AG04450 (cell line): Measurements from ENCODE around the gene ZNF264. TPM values are rescaled to one million over a fixed set of nuclear protein-coding genes. Genes with fewer than 3 reads are reported as not detected.

Experiments
- CTCF ChIA-PET: fragments of 300-600, 350-600 bp; formaldehyde crosslinking; extraction: SDS; loops from one replicate; lab custom pipeline; 2022; ENCODE audit warnings: antibody characterized with exemption, inconsistent platforms; lab: Charles Lee
- POLR2A ChIA-PET: fragments of 350-600 bp; formaldehyde crosslinking; extraction: SDS; loops from one replicate; lab custom pipeline; 2021; ENCODE audit warnings: antibody characterized with exemption, inconsistent platforms; lab: Yijun Ruan, JAX
- DNase-seq: peaks from one replicate; pipeline ENCODE4 v3.0.0-alpha.2; 2011; ENCODE audit warnings: low read depth, low spot score
- H3K27ac ChIP-seq: one replicate; pipeline ENCODE4 v1.5.1; 2012; ENCODE audit warnings: low read depth, low read length, control low read depth
- H3K27me3 ChIP-seq: one replicate; pipeline ENCODE4 v1.6.0; 2012; ENCODE audit warnings: low read length; ENCODE audit not compliant: control insufficient read depth, insufficient read depth
- H3K4me3 ChIP-seq: 2 replicates; pipeline ENCODE4 v1.5.1; 2011; ENCODE audit warnings: mild to moderate bottlenecking, low read depth, low read length, control low read depth
- H3K9me3 ChIP-seq: 2 replicates; pipeline ENCODE4 v1.5.1; 2012; ENCODE audit warnings: low read length; ENCODE audit not compliant: control insufficient read depth, insufficient read depth
- polyA plus RNA-seq: library from polyadenylated mRNA; depleted of rRNA; stranded (reverse); fragments of >200 nt; gene quantifications from 2 replicates; pipeline ENCODE4 v1.2.3, GENCODE V29; 2011
- TF ChIP-seq, protein P1 (sequence below): IDR thresholded peaks from 2 replicates; pipeline ENCODE4 v1.5.1; 2011; ENCODE audit warnings: low read depth, low read length, control low read depth, inconsistent platforms

ZNF264 gene
- polyA plus RNA-seq, 1 experiment = 7.1 TPM

DNA sequence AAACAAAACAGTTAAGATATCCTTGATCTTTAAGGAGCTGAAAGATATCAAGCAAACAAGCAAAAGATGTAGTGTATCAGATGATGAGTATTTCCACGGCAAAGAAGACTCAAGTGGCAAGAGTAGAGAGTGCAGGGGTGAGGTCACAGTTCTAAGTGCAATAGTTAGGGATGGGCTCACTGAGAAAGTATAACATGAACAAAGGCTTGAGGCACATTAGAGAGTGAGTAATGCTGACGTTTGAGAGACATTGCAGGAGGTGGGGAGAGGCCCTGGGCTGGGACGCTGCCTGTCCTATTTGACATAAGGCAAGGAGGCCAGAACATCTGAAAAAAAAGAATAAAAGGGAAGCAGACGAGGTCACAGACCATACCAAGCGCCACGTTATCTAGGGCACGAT lies 25.5 kb upstream of the ZNF264 start:
- H3K9me3 ChIP-seq = peaks cover 14% of the 10 kb centered on the region
- DNase-seq = no peak
- no peak overlapping the region for H3K4me3 ChIP-seq
- H3K27me3 ChIP-seq = no peaks in the 10 kb centered on the region
- ChIA-PET CTCF (no interaction called here), POLR2A (no interaction called here)
- TF ChIP-seq, protein P1, sequence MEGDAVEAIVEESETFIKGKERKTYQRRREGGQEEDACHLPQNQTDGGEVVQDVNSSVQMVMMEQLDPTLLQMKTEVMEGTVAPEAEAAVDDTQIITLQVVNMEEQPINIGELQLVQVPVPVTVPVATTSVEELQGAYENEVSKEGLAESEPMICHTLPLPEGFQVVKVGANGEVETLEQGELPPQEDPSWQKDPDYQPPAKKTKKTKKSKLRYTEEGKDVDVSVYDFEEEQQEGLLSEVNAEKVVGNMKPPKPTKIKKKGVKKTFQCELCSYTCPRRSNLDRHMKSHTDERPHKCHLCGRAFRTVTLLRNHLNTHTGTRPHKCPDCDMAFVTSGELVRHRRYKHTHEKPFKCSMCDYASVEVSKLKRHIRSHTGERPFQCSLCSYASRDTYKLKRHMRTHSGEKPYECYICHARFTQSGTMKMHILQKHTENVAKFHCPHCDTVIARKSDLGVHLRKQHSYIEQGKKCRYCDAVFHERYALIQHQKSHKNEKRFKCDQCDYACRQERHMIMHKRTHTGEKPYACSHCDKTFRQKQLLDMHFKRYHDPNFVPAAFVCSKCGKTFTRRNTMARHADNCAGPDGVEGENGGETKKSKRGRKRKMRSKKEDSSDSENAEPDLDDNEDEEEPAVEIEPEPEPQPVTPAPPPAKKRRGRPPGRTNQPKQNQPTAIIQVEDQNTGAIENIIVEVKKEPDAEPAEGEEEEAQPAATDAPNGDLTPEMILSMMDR = no peak
- no peak overlapping the region for H3K27ac ChIP-seq

DNA sequence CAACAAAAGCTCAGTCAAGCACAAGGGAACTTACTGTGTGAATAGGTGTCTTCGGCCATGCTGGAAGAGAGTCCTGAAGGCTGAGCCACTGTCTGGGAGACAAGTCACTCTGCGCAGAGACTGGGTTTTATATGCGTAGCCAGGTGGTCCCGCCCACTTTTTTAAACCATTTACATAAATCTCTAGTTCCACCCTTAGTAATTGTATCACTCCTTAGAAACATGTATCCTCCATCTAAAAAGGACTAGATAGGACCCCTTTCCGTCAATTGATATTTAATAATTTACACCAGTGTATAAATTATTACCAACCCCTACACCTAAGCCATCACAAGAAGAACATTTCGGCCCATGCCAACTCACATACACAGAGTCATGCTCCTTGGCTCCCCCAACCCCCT lies 23.9 kb upstream of the ZNF264 start, which contains the start of gene DUXA:
Gene DUXA, minus strand, starts transcription at position 101 of the 400 bp plus-strand sequence. Its CDS starts 42 bp downstream, at position 59.
- Histone ChIP-seq H3K27me3 (no peaks in the 10 kb centered on the region), H3K27ac (no peak within 1 kb of the TSS), H3K9me3 (peaks cover 11% of the 10 kb centered on the region), H3K4me3 (no peak within 1 kb of the TSS)
- ChIA-PET CTCF (no interaction called here), POLR2A (no interaction called here)
- DNase-seq = no peak
- TF ChIP-seq, protein P1 = no peak

DNA sequence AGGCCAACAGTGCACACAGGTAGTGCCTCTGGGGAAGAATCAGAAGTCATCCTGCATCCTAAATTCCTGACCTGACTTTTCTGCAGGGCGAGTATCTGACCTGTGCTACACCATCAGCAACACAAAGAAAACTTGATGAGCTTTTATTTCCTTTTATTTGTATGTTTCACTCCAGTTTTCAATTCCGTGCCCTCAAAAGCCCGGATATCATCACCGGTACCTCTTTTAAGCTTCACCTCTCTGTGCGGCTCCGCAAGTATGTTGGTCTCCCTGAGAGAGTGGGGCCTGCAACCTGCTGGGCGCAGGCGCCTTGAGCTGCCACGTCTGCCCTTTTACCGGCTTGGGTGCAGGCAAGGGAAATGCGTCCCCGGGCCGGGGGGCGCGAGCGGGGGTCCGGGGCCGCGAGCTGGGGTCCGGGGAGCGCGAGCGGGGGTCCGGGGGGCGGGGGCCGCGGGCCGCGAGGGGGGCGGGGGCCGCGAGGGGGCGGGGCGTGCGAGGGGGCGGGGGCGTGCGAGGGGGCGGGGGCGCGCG lies 19.7 kb upstream of the ZNF264 start:
- ChIA-PET CTCF (no interaction called here), POLR2A (no interaction called here)
- Histone ChIP-seq H3K9me3 (peaks cover 2% of the 10 kb centered on the region; the same call in 1 of the 2 replicates), H3K4me3 (0 out of 2 replicates have a peak overlapping the region, but pooled peaks have one; percentile 25), H3K27me3 (no peaks in the 10 kb centered on the region), H3K27ac (no peak overlapping the region)
- DNase-seq = no peak
- TF ChIP-seq, protein P1 = no peak

DNA sequence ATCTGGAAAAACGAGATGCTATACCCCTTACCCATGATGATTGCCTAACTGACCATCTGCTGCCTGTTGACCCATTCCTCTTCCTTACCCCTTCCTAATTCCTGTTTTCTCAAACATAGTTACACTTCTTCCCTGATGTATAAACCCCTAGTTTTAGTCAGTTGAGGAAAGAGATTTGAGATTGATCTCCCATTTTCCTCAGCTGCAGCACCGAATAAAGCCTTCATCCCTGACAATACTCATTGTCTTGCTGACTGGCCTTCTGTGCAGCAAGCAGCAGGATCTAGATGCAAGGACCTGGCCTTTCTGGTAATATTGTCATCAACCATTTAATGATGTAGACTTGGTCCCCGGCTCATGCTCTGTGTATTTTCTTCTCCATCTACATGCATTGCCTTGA lies 999 bp upstream of the ZNF264 start:
- TF ChIP-seq, protein P1 = no peak
- peaks cover 12% of the 10 kb centered on the region for H3K9me3 ChIP-seq
- ChIA-PET CTCF (no interaction called here), POLR2A (interaction anchor here (1.2 kb wide), 1 partner anchor 50 kb away, joined by 3 read pairs; no protein-coding TSS in a partner anchor)
- no peak overlapping the region for H3K4me3 ChIP-seq
- H3K27ac ChIP-seq = no peak overlapping the region
- no peak for DNase-seq
- H3K27me3 ChIP-seq = no peaks in the 10 kb centered on the region

DNA sequence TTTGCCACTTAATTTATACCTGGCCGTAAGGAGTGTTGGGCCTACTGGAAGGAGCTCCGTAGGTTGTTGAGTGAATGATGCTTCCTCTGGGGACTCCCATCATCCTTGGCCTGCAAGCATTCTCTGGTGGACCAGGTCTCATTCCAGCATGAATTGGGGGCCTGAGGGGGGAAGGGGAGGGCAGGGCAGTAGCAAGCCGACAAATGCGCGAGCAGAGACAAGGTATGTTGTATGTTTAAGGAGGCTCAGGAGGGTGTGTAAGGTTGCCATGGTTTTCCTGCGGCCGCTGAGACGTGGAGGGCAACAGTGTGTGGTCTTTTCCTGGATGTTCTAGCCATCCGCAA lies 749 bp downstream of the ZNF264 start:
- CTCF ChIA-PET = interaction anchor here (0.7 to 0.9 kb wide), 2 partner anchors 22 to 842 kb away, joined by 3 to 4 read pairs; no protein-coding TSS in a partner anchor
- H3K27me3 ChIP-seq = no peaks in the 10 kb centered on the region
- peaks cover 12% of the 10 kb centered on the region for H3K9me3 ChIP-seq
- TF ChIP-seq, protein P1 = no peak
- DNase-seq = no peak
- POLR2A ChIA-PET = interaction anchor here (0.6 to 0.9 kb wide), 3 partner anchors 77 to 197 kb away, joined by 3 to 7 read pairs (median 4); partner anchors contain the start of gene ZNF543
- peak overlapping the region; percentile 97 for H3K4me3 ChIP-seq
- no peak overlapping the region for H3K27ac ChIP-seq
